Upper lobe of right lung (tissue), 1 donor: ENCODE measurements around the gene EXOC7. TPM values are rescaled to one million over a fixed set of nuclear protein-coding genes. Genes with fewer than 3 reads are reported as not detected.
A peak's percentile ranks its signal among the peaks of the same experiment; 100 is the strongest.

Experiments used
- ATAC-seq: fragments of 200-7000 bp; cut with Tn5 transposase; one replicate; pipeline ENCODE4 v1.9.1; 2020; ENCODE audit warnings: mild to moderate bottlenecking, moderate library complexity
- DNase-seq: peaks from one replicate; pipeline ENCODE4 v3.0.0-alpha.2; 2020
- H3K27ac ChIP-seq: fragments of 200-600 bp; one replicate; pipeline ENCODE4 v1.8.0; 2022
- H3K27me3 ChIP-seq: fragments of 200-600 bp; one replicate; pipeline ENCODE4 v1.8.0; 2022; ENCODE audit warnings: mild to moderate bottlenecking
- H3K36me3 ChIP-seq: fragments of 200-600 bp; one replicate; pipeline ENCODE4 v1.8.0; 2022
- H3K4me1 ChIP-seq: fragments of 200-600 bp; one replicate; pipeline ENCODE4 v1.8.0; 2022
- H3K4me3 ChIP-seq: fragments of 200-600 bp; one replicate; pipeline ENCODE4 v1.8.0; 2022; ENCODE audit warnings: mild to moderate bottlenecking
- H3K9me3 ChIP-seq: fragments of 200-600 bp; one replicate; pipeline ENCODE4 v1.8.0; 2022
- CTCF ChIP-seq: fragments of 200-600 bp; IDR thresholded peaks from one replicate; pipeline ENCODE4 v1.8.0; 2022; ENCODE audit warnings: antibody characterized with exemption
- intact Hi-C: fragments of 100-400 bp; cut with DNase I; formaldehyde crosslinking; loops from one replicate; pipeline ENCODE4 v1.11.0; 2022
- total RNA-seq: library from RNA; stranded (reverse); fragmentation: NEBNext Ultra II Directional; extraction: Animal tissue kit (Norgen Biotek cat#: 25700); gene quantifications from one replicate; pipeline ENCODE4 v1.2.1, GENCODE V29; 2021
- donor health status: DM: no; HTN: yes; CAD: no; lungs with severe emphysema.

The EXOC7 gene
- total RNA-seq, 1 donor from 2014 or later: 121 TPM

GRCh38 chr17:76054112-76054476 is 49.5 kb downstream of the EXOC7 start:
- Histone ChIP-seq H3K36me3 (peaks cover 94% of the 10 kb centered on the region), H3K27ac (peak overlapping the region; percentile 80), H3K27me3 (no peaks in the 10 kb centered on the region), H3K9me3 (no peaks in the 10 kb centered on the region), H3K4me3 (no peak overlapping the region), H3K4me1 (peaks cover 20% of the 10 kb centered on the region)
- DNase-seq (no peak), ATAC-seq (peak; percentile 66)
- TF ChIP-seq CTCF: no peak
- intact Hi-C loops: no loop called here

GRCh38 chr17:76053246-76054111 is 50.1 kb downstream of the EXOC7 start:
- TF ChIP-seq CTCF: no peak
- H3K4me3 ChIP-seq: peak overlapping the region; percentile 3
- no peaks in the 10 kb centered on the region for H3K9me3 ChIP-seq
- H3K4me1 ChIP-seq: peaks cover 20% of the 10 kb centered on the region
- intact Hi-C loops: no loop called here
- DNase-seq (no peak), ATAC-seq (peak; percentile 63)
- H3K27ac ChIP-seq: peak overlapping the region; percentile 80
- H3K27me3 ChIP-seq: no peaks in the 10 kb centered on the region
- H3K36me3 ChIP-seq: peaks cover 94% of the 10 kb centered on the region

- intact Hi-C loops: no loop called here
- Histone ChIP-seq H3K27ac (peak overlapping the region; percentile 80), H3K27me3 (no peaks in the 10 kb centered on the region), H3K36me3 (peaks cover 94% of the 10 kb centered on the region), H3K9me3 (no peaks in the 10 kb centered on the region), H3K4me1 (peaks cover 20% of the 10 kb centered on the region), H3K4me3 (no peak overlapping the region)
- DNase-seq (no peak), ATAC-seq (peak; percentile 38)
- no peak for TF ChIP-seq CTCF
These were observed 52.0 kb downstream of the EXOC7 start for GRCh38 chr17:76051561-76051960.

GRCh38 chr17:76050538-76051467 is 52.8 kb downstream of the EXOC7 start:
- no peak overlapping the region for H3K4me3 ChIP-seq
- no peak for TF ChIP-seq CTCF
- peaks cover 20% of the 10 kb centered on the region for H3K4me1 ChIP-seq
- ATAC-seq (peak; percentile 55), DNase-seq (no peak)
- no peaks in the 10 kb centered on the region for H3K27me3 ChIP-seq
- H3K27ac ChIP-seq: peak overlapping the region; percentile 80
- H3K36me3 ChIP-seq: peaks cover 94% of the 10 kb centered on the region
- no peaks in the 10 kb centered on the region for H3K9me3 ChIP-seq
- intact Hi-C loops: no loop called here

GRCh38 chr17:76049836-76050537 is 53.6 kb downstream of the EXOC7 start:
- no peak for TF ChIP-seq CTCF
- H3K27me3 ChIP-seq: no peaks in the 10 kb centered on the region
- intact Hi-C loops: no loop called here
- peaks cover 20% of the 10 kb centered on the region for H3K4me1 ChIP-seq
- H3K27ac ChIP-seq: peak overlapping the region; percentile 80
- no peaks in the 10 kb centered on the region for H3K9me3 ChIP-seq
- peaks cover 94% of the 10 kb centered on the region for H3K36me3 ChIP-seq
- DNase-seq: no peak
- H3K4me3 ChIP-seq: no peak overlapping the region
- no peak for ATAC-seq
